Measurements from ENCODE around the gene RIMS3.
"Not testable (repeated sequence)": the region's sequence is repeated elsewhere in the genome, so short reads cannot be mapped to it uniquely, and the experiment has no call there.

RIMS3 gene

GRCh38 chr1:40665335-40666171 is at the start of gene RIMS3:
TSS of gene RIMS3 (minus strand) at chr1:40665682. CDS start at chr1:40641925, 23,757 bp downstream.
- peak; percentile 83 for DNase-seq (ENCODE audit: low spot score)

DNA sequence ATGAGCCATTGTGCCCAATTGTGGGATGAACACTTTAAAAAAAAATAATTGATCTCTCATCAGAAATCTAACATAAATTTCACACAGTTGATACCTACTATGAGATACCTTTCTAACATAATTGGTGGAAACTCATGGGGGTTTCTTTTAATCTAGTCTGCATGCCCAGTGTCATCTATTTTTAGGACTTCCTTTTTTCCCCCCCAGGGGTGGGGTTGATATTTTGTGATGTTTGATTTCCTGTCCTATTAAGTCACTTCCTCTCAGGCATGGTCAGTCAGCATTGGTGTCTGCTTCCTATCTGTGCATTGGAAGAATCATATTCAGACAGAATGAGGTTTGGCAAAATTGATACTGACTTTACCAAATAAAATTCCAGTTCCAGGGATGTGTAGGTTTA is 47.5 kb upstream of the RIMS3 start:
- DNase-seq (ENCODE audit: low spot score), result peak; percentile 57

GRCh38 chr1:40712405-40712944 is 47.0 kb upstream of the RIMS3 start:
- no peak for DNase-seq (ENCODE audit: low spot score)

- DNase-seq (ENCODE audit: low spot score), result peak; percentile 67
Measured at GRCh38 chr1:40711465-40712404, 46.3 kb upstream of the RIMS3 start.

- no peak for DNase-seq (ENCODE audit: low spot score)
Measured at GRCh38 chr1:40710581-40711315, 45.3 kb upstream of the RIMS3 start.

- DNase-seq (ENCODE audit: low spot score), result no peak
Measured at GRCh38 chr1:40709802-40710278, 44.4 kb upstream of the RIMS3 start.

GRCh38 chr1:40709100-40709801 is 43.8 kb upstream of the RIMS3 start:
- peak; percentile 89 for DNase-seq (ENCODE audit: low spot score)

GRCh38 chr1:40708750-40709099 is 43.2 kb upstream of the RIMS3 start:
- DNase-seq (ENCODE audit: low spot score), result peak; percentile 69

GRCh38 chr1:40706626-40707025 is 41.1 kb upstream of the RIMS3 start:
- DNase-seq (ENCODE audit: low spot score), result no peak

DNA sequence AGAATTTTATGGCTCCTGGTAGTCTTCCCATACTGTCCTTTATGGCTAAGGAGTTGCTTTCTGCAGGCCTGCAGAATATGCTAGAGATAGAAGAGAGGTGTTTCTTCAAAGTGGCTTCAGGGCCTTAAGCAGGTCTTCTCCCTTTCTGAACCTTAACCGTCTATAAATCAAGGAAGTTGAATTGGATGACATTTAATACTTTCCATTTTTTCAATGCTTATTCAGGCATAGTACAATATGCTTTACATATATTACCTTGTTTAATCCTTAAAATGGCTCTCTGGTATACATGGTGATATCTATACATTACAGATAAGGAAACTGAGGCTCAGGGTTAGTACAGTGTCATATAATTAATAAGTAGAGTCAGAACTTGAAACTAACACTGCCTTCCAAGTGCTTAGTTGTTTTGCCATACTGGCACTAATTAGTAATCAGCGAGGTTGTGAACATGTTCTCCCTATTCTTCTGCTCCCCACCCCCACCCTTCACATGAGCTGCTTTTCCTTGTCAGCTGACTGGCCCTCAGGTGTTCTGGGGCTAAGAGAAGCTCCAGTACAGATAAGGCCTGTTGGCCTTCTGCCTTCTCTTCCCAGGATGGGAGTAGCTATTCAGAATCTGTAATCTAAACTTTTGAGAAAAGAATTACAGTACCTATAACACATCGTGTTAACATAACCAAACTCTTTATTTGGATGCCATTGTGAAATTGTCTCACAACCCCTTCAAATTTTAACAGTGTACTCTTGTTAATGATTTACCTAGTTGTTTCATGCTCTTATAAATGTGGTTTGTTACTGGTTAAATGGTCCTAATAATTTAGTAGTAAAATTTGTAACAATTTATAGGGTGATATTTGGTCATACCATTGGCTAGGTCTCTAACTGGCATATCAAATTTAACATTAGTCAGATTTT is 39.6 kb upstream of the RIMS3 start:
- no peak for DNase-seq (ENCODE audit: low spot score)

DNA sequence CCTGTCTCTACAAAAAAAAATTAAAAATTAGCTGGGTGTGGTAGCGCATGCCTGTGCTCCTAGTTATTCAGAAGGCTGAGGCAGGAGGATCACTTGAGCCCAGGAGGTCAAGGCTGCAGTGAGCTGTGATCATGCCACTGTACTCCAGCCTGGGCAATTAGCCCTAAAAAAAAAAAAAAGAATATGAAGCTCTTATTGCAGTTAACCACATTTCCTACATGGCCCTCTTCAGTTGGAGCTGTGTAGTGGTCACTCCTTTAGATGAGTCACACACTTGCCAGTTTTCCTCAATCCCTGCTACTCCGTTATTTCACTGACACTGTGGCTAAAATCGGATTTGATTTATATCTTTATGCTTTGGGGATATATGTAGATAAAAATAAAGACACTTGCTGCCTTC is 37.8 kb upstream of the RIMS3 start:
- no peak for DNase-seq (ENCODE audit: low spot score)

- not testable (repeated sequence) for DNase-seq (ENCODE audit: low spot score)
Measured at GRCh38 chr1:40702810-40703209, 37.3 kb upstream of the RIMS3 start.

DNA sequence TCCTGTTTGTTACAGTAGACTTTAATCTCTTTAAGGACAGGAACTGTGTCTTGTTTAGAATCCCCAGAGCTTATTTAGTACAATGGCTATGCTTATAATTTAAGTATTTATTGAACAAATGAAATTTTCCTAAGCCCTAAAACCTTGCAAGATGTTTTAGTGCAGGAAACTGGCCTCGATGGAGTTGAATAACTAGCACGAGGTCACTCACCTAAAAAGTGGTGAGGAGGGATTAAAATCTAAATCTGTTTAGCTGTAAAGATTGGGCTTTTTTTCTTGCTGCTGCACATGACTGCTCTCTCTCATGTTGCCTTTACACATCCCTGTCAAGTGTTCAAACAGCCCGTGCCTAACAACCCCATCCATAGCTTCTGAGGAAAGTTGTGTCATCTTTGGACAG is 36.2 kb upstream of the RIMS3 start:
- no peak for DNase-seq (ENCODE audit: low spot score)

GRCh38 chr1:40699787-40700186 is 34.3 kb upstream of the RIMS3 start:
- DNase-seq (ENCODE audit: low spot score), result peak; percentile 31

DNA sequence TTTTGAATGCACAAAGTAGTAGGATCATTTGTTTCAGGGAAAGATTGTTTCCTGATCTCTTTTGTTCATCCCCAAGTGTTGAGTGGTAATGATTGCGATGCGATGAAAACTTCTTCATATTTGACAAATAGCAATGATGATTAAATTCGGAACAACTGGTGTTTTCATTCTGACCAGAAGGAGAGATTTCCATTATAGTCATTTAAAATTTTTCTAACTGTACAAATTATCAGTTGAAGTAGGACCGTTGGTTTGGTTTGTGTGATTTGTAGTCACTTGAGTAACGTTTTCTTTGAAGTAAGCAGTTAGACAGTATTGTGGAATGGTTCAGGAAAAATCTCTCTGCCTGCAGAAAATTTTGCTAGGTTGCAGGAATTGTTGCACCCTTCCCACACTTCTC is 32.0 kb upstream of the RIMS3 start:
- no peak for DNase-seq (ENCODE audit: low spot score)

GRCh38 chr1:40696294-40696693 is 30.8 kb upstream of the RIMS3 start:
- DNase-seq (ENCODE audit: low spot score), result no peak

GRCh38 chr1:40694353-40694874 is 28.9 kb upstream of the RIMS3 start:
- DNase-seq (ENCODE audit: low spot score), result no peak

- DNase-seq (ENCODE audit: low spot score), result no peak
Measured at GRCh38 chr1:40693425-40693824, 27.9 kb upstream of the RIMS3 start.

- DNase-seq (ENCODE audit: low spot score), result no peak
Measured at GRCh38 chr1:40692429-40692895, 27.0 kb upstream of the RIMS3 start.
